Fibroblast of upper back skin (primary cell): ENCODE measurements around the gene SLC39A9.
"Not testable (repeated sequence)": the region's sequence is repeated elsewhere in the genome, so short reads cannot be mapped to it uniquely, and the experiment has no call there.

ENCODE experiments used
- DNase-seq: peaks from one replicate; pipeline ENCODE4 v3.0.0-alpha.2; 2013

Gene SLC39A9

GRCh38 chr14:69372146-69372545, 26.3 kb upstream of the SLC39A9 start:
- no peak for DNase-seq

GRCh38 chr14:69373104-69373503, 25.4 kb upstream of the SLC39A9 start:
- no peak for DNase-seq

GRCh38 chr14:69374235-69374634, 24.3 kb upstream of the SLC39A9 start:
- DNase-seq: no peak

DNA sequence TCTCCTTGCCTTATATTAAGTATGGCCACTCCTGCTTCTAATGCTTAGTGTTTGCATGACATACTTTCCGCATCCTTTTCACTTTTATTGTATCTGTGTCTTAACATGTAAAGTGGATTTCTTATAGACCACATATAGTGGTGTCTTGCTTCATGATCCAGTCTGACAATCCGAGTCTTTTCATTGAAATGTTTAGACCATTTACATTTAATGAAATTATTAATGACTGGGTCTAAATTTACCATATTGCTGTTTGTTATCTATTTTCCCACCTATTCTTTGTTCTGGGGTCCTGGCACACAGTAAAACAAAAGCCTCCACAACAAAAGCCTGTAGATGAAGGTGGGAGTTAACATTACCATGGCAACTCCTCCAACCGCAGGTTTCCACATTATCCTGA, 23.3 kb upstream of the SLC39A9 start:
- no peak for DNase-seq

DNA sequence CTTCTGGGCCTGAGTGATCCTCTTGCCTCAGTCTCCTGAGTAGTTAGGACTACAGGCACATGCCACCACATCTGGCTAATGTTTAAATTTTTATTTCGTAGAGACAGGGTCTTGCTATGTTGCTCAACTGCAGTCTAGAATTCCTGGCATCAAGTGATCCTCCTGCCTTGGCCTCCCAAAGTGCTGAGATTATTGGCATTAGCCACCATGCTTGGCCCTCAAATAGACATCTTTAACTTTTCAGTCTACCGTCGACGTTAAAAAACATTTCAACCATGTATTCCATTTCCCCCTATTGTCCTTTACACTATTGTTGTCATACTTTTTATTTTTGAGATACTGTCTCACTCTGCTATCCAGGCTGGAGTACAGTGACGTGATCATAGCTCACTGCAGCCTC, 22.8 kb upstream of the SLC39A9 start:
- DNase-seq: no peak

GRCh38 chr14:69376439-69376838, 22.1 kb upstream of the SLC39A9 start:
- DNase-seq: peak; percentile 5

DNA sequence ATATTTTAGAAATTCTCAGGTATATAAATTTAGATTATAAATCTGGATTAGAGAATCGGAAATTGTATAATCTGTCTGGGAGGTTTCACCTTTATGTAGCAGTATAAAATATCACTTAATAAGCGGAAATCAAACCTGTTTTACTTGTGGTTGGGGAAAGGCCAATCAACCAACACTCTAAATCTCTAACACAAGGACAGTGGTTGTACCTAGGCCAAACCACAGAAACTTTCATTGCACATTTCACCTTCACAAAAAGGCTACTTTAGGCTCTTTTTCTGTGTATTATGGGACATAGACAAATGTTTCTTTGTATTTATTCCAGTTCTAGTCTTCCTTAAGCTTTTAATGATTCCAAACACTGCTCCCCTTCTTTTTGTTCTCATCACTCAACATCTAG, 20.2 kb upstream of the SLC39A9 start:
- no peak for DNase-seq

GRCh38 chr14:69387311-69387710, 11.2 kb upstream of the SLC39A9 start:
- no peak for DNase-seq

DNA sequence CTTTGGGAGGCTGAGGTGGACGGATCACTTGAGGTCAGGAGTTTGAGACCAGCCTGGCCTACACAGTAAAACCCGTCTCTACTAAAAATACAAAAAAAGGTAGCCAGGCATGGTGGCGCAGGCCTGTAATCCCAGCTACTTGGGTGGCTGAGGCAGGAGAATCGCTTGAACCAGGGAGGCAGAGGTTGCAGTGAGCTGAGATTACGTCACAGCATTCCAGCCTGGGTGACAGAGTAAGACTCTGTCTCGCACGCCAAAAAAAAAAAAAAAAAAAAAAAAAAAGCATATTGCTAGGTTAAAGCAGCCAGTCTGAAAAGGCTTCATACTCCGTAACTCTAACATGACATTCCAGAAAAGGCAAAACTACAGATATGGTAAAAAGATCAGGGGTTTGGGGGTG, 7.1 kb upstream of the SLC39A9 start:
- DNase-seq: peak; percentile 9

GRCh38 chr14:69392481-69392880, 6.0 kb upstream of the SLC39A9 start:
- DNase-seq: no peak

- peak; percentile 33 for DNase-seq
Measured at GRCh38 chr14:69395929-69396328, 2.6 kb upstream of the SLC39A9 start.

GRCh38 chr14:69398818-69399210, 322 bp downstream of the SLC39A9 start:
- no peak for DNase-seq

DNA sequence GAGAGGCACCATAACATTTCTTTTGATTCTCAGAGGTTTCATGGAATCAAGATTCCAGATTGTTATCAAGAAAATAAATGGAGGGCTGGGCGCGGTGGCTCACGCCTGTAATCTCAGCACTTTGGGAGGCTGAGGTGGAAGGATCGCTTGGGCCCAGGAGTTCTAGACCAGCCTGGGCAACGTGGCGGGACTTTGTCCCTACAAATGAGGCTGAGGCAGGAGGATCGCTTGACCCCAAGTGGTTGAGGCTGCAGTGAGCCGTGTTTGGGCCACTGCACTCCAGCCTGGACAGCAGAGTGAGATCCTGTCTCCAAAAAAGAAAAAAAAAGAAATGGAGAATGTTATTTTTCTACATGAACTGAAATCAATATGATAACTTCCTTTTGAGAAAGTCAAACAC, 1.3 kb downstream of the SLC39A9 start:
- DNase-seq: no peak

- DNase-seq: no peak
Measured at GRCh38 chr14:69400154-69400553, 1.7 kb downstream of the SLC39A9 start.

- no peak for DNase-seq
Measured at GRCh38 chr14:69401841-69402240, 3.3 kb downstream of the SLC39A9 start.

- DNase-seq: no peak
Measured at GRCh38 chr14:69404478-69404877, 6.0 kb downstream of the SLC39A9 start.

DNA sequence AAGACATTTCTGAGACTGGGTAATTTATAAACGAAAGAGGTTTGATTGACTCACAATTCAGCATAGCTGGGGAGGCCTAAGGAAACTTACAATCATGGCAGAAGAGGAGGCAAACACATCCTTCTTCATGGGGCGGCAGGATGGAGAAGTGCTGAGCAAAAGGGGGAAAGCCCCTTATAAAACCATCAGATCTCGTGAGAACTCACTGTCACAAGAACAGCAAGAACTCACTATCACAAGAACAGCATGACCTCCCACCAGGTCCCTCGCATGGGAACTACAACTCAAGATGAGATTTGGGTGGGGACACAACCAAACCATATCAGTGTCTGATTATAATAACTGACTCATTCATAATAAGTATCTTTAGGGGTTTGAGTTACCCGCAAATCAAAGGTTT, 6.4 kb downstream of the SLC39A9 start:
- no peak for DNase-seq

GRCh38 chr14:69405762-69406161, 7.3 kb downstream of the SLC39A9 start:
- DNase-seq: no peak

DNA sequence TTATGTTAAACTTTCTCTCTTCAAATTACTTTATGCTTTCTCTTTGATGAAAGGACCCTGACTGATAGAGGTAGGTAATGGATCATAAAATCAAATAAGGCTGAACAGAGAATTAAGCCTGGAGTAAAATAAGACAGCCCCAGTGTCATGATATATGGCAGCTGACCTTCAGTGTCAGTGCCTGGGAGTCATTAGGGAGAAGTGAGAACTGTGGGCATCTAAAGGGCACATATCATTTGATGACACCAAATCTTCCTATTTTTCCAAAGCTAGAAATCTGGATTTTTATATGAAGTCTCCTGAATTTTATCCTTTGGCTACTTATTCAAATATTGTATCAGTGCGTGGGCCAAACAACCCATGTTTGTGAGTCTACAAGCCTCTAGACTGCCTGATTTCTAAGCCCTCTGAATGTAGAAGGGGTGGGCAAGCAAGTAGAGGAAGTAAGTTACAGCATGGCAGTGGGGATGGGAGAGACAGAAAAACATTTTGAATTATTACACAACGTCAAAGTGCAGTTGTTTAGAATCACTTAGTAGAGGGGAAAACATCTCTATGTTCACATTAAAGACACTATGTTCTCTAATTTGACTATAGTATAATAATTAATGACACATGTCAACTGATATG, 10.0 kb downstream of the SLC39A9 start:
- DNase-seq: no peak

DNA sequence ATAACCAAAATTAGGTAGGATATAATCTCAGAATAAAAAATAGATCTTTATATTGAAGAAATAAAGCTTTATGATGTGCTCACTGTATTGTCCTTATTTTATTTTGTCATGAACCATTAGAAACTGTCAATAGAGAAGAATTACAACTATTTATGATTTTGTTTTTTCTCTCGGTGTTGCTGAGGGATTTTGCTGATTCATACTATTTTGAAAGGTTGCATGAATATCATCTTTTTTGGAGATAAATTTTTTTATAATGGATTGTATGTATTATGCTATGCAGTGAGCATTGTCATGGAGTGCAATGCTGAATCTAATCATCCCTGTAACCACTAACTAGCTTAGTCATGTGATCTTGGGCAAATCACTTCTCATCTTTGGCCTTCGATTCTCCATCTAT, 15.0 kb downstream of the SLC39A9 start:
- DNase-seq: no peak

- not testable (repeated sequence) for DNase-seq
Measured at GRCh38 chr14:69416087-69416486, 17.6 kb downstream of the SLC39A9 start.

DNA sequence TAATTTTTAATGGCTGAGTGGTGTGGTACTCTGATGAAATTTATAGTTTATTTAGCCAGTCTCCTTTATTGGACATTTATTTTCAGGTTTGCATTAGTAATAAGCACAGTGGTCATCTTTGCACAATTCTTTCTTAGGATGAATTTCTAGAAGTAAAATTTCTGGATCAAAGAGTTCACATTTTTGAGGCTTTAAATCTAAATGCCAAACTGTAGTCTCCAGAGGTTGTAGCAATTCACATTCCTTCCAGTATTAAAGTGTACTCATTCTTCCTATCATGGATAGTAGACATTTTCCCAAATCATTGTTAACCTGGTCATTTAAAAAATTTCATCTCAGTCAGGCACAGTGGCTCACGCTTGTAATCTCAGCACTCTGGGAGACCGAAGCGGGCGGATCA, 24.8 kb downstream of the SLC39A9 start:
- peak; percentile 63 for DNase-seq

- DNase-seq: peak; percentile 14
Measured at GRCh38 chr14:69424149-69424923, 25.8 kb downstream of the SLC39A9 start.

GRCh38 chr14:69427596-69427995, 29.1 kb downstream of the SLC39A9 start:
- no peak for DNase-seq
